ENCODE measurements around the gene LRRC45. TPM values are rescaled to one million over a fixed set of nuclear protein-coding genes. Genes with fewer than 3 reads are reported as not detected.

The LRRC45 gene
- total RNA-seq, 1 experiment from 2014 or later: 38.1 TPM

GRCh38 chr17:82035956-82036633, 13.0 kb downstream of the LRRC45 start:
- H3K9me3 Mint-ChIP-seq: no peaks in the 10 kb centered on the region

GRCh38 chr17:82036634-82037091, 13.6 kb downstream of the LRRC45 start:
- no peak for TF ChIP-seq ZNF121 (CRISPR knock-in tag; IDR thresholded peaks at IDR 0.05)
- no peak for TF ChIP-seq ZNF232 (CRISPR knock-in tag; IDR thresholded peaks at IDR 0.05)
- TF ChIP-seq JAZF1 (CRISPR knock-in tag; IDR thresholded peaks at IDR 0.05): no peak
- TF ChIP-seq PRDM15 (CRISPR knock-in tag; IDR thresholded peaks at IDR 0.05): no peak
- TF ChIP-seq AR (CRISPR knock-in tag; IDR thresholded peaks at IDR 0.05): no peak
- no peak for TF ChIP-seq ARID4B (CRISPR knock-in tag; IDR thresholded peaks at IDR 0.05; ENCODE audit: borderline replicate concordance)
- TF ChIP-seq NR1H2 (CRISPR knock-in tag; IDR thresholded peaks at IDR 0.05): no peak
- no peak for TF ChIP-seq ATF1 (CRISPR knock-in tag; IDR thresholded peaks at IDR 0.05)
- no peak for TF ChIP-seq ETV6 (CRISPR knock-in tag; IDR thresholded peaks at IDR 0.05)
- no peak for TF ChIP-seq GRHL2 (CRISPR knock-in tag; IDR thresholded peaks at IDR 0.05; ENCODE audit: insufficient replicate concordance, severe bottlenecking)
- peaks cover 31% of the 10 kb centered on the region for H3K4me1 Mint-ChIP-seq
- no peaks in the 10 kb centered on the region for H3K9me3 Mint-ChIP-seq
- peak overlapping the region; percentile 75 for H3K4me3 Mint-ChIP-seq
- peaks cover 10% of the 10 kb centered on the region for H3K27me3 Mint-ChIP-seq (ENCODE audit: low read depth)
- 0 out of 2 replicates have a peak, but pooled peaks cover 6% of the 10 kb centered on the region for H3K36me3 Mint-ChIP-seq
- POLR2A ChIA-PET: interaction anchor here (1.4 kb wide), 1 partner anchor 15 kb away, joined by 6 read pairs; the partner anchor contains the start of genes GPS1 and RFNG
- no peak for DNase-seq (ENCODE audit: low spot score)
- H3K27ac Mint-ChIP-seq: no peak overlapping the region
- no peak for ATAC-seq
- CTCF ChIA-PET: interaction anchor here (1.0 to 1.5 kb wide), 2 partner anchors 45 to 117 kb away, joined by 3 read pairs; no protein-coding TSS in a partner anchor

More at GRCh38 chr17:82035956-82036633, 13.0 kb downstream of the LRRC45 start:
- Mint-ChIP-seq H3K36me3 (0 out of 2 replicates have a peak, but pooled peaks cover 6% of the 10 kb centered on the region), H3K4me3 (peak overlapping the region; percentile 75), H3K4me1 (peaks cover 25% of the 10 kb centered on the region), H3K27ac (no peak overlapping the region), H3K27me3 (ENCODE audit: low read depth) (peaks cover 10% of the 10 kb centered on the region)
- CTCF ChIA-PET: interaction anchor here (1.0 to 1.4 kb wide), 3 partner anchors 13 to 118 kb away, joined by 3 to 5 read pairs (median 3); partner anchors contain the start of genes CENPX and LRRC45
- POLR2A ChIA-PET: no interaction called here
- no peak for DNase-seq (ENCODE audit: low spot score)
- TF ChIP-seq EMX1 (CRISPR knock-in tag; IDR thresholded peaks at IDR 0.05) (no peak), NFYB (CRISPR knock-in tag; conservative IDR thresholded peaks at IDR 0.05; ENCODE audit: low read depth) (no peak)
- no peak for ATAC-seq

Data from WTC11 (cell line).